GM19452 (cell line): ENCODE data around the gene MAFB.
A peak's percentile ranks its signal among the peaks of the same experiment; 100 is the strongest.

Experiments used
- ATAC-seq: cut with Tn5 transposase; IDR thresholded peaks from one replicate; pipeline ENCODE4 v1.9.1; 2021; ENCODE audit not compliant: unreplicated experiment

The MAFB gene

DNA sequence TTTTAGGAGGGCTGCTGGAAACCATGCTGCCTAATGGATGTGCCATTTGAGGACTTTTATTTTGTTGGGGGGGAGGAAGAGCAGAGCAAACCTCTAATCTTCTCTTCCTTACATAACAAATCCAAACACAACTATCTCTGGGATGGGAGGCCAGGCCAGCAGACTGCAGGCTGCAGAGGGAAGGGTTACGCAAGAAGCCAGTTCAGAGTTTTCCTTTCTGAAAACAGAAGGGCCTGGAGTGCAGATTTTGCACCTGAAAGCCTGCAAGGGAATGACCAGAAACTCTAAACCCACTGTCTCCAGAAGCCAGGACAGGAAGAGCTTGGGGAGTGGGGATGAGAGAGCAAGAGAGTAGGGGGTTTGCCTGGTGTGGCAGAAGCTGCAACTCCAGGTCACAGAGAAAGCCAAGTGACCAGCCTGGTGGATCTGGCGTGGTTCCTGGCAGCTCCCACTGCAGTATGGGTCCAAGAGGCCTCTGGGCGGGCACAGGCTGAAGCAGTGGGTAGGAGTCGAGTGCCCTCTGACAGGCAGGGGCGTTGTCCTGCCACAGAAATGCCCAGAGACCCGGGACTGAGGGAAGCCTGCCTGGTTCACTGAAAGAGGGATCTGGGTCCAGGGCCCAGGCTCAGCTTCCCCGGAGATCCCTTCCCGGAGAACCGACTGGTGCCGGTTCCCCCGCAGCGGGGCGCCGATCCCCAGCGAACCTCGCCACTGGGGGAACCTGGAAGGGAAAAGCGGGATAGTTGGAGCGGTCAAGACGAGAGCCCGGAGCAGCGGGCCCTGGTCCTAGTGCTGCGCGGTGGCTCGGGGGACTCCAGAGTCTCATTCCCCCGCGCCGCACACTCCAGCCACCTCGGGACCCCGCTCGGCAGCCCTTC, 6.7 kb downstream of the MAFB start:
- ATAC-seq: no peak

DNA sequence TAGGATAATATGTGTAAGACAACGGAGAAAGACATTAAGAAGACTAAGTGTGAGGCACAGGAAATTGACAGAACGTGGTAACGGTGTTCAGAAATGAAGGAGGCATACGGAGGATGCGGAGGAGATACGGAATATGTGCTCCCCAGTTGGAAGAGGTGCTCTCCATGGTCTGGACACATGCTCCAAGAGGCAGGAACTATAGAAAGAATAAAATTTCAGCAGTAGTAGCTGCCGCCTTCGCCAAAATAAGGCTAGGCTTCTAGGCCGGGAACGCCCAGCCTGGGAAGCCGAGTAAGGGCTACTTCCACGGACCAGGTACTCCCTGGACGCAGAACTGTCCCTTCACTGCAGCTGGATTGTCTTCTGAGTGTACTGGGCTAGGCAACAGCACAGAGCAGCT, 7.4 kb downstream of the MAFB start:
- no peak for ATAC-seq

DNA sequence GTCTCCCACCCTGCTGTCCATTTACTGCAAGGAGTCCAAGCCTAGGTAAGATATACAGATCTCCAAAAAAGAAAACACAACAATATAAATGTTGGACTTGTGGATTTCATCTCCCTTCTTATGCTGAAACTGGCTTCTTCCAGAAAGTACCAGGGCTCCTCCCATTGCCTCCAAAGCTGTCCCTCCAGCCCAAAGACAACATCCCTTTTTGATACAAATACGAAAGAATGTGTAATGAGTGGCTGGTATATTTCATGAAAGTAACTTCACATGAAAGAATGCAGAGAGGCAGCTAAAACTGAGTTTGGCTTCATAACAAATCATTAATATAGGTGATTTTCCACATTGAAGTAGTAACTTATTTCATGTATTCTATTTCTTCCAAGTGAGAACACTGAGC, 7.9 kb downstream of the MAFB start:
- ATAC-seq: no peak

DNA sequence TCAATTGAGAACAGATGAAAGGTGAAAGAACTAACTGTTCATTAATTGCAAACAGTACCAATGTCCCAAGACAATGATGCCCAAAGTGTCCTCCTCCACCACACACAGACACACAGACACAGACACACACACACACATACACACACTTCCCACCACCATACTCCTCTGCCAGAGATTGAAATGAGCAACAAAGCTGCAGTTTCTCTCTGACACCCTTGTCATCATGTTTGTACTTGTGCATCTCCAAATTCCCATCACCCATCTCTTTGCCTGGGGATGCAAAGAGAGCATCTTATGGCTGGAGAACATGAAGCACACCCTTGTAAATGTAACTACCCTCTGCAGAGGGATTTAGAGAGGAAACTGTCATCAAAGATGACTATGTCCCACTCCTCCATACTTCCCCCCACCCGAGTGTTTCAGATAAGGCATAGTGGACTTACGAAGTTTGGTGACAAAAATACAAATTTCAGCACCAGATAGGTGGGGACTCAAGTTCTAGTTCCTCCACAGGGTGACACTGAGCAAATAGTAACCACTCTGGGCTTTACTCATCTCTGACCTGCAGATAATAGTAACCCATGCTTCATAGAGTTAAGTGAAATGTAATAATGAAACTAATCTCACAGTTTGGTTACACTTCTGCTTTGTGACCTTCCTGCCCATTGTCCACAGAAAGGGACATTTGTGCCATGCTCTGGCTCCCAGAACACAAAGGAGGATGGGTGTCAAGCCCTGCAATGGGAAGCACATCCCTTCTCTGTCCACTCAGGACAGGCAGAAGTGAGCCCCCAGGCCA, 8.7 kb downstream of the MAFB start:
- peak; percentile 78 for ATAC-seq

DNA sequence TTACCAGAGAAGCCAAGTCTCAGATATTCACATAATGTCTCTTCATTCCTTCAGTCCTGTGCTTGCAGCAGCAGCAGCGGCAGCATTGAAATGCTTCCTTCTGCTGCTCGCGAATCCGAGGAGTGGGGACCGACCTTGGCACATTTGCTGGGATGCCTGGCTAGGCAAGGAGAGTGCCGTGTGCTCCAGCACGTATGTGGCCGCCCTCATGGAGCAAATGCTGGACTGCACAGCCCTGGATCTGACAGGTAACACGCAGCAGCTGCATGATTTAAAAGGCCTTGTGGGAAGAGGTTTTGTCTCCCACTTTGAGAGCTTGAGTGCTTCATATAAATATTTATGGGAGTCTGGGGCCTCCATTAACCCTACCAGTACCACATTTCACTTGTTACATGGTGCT, 9.9 kb downstream of the MAFB start:
- no peak for ATAC-seq

DNA sequence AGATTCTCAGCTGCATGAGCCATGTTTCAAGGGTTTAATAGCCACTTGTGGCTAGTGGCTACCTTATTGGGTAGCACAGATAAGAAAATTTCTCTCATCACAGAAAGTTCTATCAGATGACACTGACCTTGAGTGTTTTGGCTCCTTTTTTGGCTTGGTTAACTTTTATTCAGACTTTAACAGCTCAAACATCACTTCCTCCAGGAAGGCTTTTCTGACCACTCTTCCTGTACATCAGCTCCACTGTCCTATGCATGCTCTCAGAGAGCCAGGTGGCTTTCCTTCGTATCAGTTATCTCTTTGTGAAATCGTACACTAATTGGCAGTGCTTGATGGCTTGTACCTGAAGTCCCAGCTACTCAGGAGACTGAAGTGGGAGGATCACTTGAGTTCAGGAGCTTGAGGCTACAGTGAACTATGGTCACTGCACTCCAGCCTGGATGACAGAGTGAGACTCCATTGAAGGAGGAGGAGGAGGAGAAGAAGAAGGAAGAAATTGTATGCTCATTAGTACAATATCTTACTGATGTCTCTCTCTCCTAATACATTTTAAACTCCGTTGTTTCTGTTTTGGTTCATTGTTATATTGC, 10.7 kb downstream of the MAFB start:
- no peak for ATAC-seq

DNA sequence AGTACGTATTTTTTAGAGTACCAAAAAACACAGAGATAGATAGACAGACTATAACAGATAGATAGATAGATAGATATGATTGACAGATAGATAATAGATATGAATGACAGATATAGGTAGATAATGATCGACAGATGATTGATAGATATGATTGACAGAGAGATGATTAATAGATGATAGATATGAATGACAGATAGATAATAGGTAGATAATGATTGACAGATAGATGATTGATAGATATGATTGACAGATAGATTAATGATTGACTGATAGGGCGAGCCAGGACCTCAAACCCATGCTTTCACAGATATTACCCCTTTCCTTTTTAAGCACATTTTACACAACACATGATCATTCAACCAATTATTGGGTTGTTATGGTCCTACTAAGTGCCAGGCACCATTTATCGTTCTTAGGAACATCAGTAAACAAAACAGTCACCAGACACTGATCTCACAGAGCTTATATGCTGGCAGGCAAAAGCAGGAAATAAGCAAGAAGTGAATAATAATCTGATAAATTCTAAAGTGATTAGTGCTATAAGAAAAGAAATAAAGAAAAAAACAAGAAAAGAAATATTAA, 11.6 kb downstream of the MAFB start:
- no peak for ATAC-seq

DNA sequence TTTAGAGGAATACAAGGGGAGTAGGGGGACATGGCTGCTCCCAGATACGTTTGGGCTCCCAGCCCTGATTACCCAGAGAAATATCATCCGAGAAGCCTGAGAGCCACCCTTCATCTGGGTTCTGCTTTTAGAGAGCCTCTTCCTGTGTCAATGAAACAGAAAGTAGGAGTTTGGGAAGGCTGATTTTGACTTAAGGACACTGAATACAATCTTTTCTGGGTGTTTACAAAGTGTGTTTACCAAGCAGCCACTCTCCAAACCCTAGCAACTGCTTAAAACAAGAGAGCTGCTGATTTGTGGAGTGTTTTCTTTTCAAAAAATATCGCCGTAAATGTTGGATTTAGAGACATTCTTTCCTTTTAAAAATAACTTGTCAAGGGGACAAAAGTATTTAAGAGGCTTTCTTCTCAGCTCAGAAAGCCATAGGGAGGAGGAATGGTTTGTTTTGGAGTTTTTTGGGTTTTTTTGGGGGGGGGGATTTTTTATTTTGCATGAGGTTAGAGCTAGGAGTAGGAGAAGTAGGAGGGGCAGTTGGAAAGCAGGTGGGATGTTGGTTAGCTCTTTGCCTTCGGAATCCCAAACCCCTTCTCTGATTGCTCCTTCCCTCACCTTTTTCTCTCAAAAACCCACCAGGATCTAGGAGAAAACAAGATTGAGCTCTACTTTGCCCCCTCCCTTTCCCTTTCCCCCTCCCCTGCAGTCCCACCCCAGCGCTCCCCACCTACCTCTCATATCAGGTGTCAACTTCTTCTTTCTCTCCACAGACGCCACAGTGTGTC, 12.4 kb downstream of the MAFB start:
- no peak for ATAC-seq

DNA sequence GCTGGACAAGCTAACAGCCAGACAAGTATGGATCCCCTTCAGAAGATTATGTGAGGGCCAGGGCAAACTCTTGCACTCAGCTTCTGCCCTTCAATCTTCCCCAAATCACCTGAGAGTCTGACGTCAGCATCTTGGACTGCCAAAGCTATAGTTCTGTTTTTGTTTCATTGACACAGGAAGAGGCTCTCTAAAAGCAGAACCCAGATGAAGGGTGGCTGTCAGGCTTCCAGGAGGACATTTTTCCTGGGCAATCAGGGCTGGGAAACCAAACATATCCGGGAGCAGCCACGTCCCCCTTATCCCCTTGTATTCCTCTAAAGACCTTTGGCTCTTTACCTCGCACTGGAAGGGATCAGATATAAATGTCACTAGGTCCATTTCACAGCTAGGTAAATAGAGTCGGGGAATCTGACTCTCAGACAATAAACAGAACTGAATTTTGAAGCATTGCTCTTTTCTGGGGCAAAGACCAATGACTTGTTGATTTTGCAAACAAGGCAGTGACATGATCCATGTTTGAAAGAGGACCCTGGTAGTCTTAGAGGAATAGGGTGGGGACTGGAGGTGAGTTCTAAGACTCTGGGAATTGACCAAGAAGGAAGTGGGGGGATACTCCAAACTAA, 13.3 kb downstream of the MAFB start:
- ATAC-seq: no peak

DNA sequence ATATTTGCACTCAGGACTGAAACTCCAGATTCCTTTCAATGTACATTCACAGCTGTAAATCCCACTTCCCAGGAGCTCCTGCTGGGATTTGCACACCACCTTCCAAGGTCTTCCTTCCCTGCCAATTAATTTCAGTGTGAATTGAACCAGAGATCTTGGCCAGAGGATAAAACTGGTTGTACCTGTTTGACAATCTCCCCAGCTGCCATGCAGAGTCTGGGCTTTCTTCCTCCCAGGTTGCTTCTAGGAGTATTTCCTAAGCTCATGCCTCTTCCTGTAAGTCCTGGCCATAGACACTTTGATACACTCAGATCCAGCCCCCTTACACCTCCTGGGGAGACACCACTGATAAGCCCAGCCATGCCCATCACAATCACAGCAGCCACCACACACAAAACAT, 15.6 kb downstream of the MAFB start:
- ATAC-seq: no peak

DNA sequence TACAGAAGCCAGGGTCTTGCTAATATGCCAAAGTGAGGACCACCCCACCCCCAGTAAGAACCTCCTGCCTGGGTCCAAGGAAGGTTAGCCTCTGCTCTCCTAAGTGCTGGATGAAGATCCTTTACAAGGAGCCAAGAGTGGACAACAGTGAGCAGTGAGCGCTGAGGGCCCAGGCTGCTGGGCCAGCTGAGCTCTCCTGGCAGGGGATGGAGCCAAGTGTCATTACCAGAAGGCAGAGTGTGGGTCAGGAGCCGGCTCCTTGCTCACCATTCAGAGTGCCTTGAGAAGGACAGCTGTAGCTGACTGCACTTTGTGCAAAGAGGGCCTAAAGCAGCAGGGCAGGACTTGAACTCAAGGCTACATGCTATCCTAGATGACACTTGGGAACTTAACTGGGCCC, 16.9 kb downstream of the MAFB start:
- ATAC-seq: no peak

DNA sequence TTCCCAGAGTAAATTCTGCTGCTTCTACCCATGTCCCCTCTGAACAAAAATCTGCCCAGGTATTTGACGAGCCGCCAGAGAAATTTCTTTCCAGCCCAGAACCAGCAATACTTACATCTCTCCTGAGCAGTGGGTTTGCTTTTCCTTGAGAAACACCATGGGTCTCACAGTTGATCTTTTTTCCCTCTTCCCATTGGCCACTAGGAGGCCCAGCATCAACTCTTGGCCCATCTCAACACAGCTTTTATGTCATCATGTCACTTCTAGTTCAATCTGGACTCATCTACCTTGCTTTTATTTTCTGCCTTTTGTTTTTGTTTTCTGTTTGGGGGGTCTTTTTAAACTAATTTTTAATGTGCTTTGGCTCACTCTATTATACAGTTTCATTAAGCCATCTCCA, 18.8 kb downstream of the MAFB start:
- no peak for ATAC-seq

DNA sequence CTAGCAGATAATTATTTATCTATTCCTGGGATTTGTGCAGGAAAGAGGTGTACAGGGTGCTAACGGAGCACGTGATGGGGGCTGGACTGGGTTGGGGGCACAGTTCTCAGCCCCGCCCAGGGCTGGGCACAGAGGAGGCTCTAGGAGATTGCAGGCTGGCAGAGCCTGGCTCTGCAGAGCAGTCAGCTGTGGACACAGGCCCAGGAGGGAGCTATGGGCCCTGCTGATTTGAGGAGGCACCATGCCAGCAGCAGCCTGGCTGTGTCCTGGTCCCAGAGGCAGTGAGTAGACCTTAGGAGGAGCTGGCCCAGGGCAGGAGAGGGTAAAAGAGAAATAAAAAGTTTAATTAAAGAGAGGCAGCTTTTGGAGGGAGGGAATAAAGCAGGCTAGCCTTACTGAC, 19.3 kb downstream of the MAFB start:
- ATAC-seq: no peak

DNA sequence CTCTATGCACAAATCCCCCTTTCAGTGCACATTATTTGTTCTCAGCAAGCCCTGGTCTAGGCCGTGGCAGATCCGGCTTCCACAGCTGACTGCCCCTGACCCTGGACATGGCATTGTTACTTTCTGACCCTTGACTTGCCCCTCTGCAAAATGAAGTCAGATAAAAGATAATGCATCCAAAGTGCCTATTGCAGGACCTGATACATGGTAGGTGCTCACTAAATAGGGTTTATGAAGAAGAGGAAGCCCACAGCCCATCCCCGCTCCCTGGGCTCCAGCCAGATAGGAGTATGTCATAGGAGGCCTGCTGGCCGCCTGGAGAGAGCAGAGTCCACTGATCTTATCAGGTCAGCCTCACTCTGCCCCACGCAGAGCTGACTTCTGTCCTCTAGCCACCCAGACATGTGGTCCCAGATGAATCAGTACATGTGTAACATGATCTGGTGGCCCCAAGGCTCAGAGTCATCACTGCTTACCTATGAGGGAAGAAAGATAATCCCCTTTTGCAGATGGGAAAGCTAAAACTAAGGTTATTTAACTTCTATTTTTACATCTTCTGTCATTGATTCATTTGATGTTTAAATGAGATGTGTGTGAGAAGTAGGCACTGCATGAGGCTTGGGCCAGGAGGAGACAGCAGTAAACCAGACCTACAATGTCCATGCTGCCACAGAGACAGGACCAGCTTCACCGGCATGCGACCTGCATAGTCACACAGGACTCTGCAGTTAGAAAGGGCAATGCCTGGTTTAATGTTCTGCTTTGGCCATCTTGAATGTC, 20.4 kb downstream of the MAFB start:
- ATAC-seq: no peak

DNA sequence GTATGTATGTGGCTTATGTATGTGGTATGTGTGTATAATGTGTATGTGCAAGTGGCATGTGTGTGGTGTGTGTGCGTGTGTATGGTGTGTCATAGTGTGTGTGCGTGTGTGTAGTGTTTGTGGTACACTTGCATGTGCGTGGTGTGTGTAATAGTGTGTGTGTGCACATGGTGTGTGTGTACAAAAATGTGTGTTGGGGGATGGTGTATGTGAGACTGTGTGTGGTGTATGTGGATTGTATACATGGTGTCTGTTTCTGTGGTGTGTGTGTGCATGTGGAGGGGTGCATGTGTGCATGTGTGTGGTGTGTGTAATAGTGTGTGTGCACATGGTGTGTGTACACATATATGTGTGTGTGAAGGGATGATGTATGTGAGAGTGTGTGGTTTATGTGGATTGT, 21.5 kb downstream of the MAFB start:
- no peak for ATAC-seq

DNA sequence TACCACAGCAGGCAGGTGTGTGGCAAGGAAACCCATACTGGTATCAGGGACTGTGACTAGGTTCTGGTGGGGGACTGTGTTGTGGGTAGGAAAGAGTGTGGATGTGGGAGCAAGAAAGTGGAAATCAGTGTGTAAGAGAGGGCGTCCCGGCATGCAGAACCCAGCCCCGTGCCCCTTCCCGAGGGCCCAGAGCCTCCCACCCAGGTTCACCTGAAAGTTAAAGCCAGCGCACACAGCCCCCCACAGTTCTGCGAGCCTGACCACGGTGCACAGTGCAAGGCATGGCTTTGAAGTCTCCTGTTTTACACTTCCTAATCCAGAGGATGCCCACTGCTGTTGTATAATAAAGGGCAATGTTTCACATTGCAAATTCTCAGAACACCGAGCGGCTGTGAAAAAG, 22.7 kb downstream of the MAFB start:
- no peak for ATAC-seq

DNA sequence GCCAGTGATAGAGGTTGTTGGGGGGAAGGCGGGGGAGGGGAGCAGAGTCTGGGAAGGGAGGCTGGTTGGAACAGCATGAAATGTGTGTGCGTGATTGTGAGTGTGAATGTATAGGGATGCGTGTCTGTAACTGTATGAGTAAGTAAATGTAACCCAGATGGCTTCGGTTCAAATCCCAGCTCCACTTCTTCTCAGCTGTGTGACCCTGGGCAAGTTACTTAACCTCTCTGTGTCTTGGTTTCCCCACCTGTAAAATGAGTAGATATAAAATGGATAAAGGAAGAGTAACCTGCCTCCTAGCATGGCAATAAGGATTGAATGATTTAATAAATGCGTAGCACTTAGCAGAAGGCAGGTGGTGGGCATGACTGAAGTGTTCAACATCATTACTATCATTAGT, 24.1 kb downstream of the MAFB start:
- no peak for ATAC-seq

DNA sequence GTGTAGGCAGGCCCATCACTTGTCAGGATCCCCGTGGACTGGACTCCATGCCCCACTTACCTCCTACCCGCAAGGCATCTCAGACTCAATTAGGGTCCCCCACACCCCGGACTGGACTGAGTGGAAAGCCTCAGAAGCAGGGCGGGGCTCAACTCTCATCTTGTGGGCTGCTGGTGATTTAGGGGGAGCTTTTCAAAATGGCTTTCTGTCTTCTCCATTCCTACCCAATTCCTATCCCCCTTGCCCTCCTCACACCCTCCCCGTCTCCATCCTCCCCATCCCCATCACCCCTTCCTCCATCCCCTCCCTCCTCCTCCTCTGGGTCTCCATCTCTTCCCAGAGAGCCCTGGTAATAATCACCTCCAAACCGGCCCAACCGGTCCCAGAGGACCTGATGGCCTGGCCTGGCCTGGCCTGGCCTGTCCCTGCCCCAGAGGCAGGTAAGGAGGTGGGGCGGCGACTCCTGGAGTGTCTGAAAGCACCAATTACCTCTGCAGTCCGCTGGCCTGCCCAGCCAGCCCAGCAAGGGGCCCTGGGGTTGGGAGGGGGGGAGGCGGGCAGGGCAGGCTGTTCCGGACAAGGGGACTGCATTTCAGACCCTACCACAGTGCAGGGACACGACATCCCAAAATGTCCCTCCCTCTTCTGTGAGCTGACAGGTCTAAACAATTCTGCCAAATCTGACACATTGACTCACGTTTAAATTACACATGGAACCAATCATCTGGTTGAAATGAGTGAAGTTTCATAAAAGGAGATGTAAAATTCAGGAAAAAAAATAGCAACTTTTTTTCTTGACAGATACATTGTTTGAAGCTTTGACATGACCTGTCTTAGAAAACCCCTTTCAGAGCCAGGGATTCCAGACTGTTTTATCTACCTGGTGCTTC, 24.8 kb downstream of the MAFB start:
- no peak for ATAC-seq
